H4 (cell line): ENCODE measurements around the gene FHL5. TPM values are rescaled to one million over a fixed set of nuclear protein-coding genes. Genes with fewer than 3 reads are reported as not detected.
"Not testable (repeated sequence)": the region's sequence is repeated elsewhere in the genome, so short reads cannot be mapped to it uniquely, and the experiment has no call there.

Experiments used
- DNase-seq: peaks from one replicate; pipeline ENCODE4 v3.0.0-alpha.2; 2015; ENCODE audit warnings: low spot score
- total RNA-seq: library from RNA; depleted of rRNA; stranded (reverse); fragments of >200 nt; shearing (Covaris generic); gene quantifications from 2 replicates; pipeline ENCODE4 v1.2.3, GENCODE V29; 2014; rRNA removed

Gene FHL5
- total RNA-seq: not detected in 2 replicates

DNA sequence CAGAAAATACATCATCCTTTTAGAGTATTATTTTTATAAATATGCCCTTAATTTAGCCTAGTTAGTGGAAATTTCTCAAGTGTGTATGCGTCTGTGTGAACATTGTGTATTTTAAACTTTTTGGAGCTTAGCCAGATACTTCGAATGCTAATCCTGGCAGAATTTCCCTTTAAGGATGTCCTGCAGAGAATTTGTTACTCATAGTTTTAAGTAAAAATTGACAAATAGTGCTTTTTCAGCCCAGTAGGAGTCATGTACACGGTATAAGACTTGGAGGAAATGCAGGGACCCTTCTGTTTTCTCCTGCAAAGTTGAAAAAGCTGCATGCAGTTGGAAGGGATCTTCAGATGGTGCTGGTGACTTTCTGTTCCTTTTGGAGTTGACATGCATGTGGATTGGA is at the start of gene FHL5:
Gene FHL5 (plus strand): TSS at position 243 of the 400 bp plus-strand sequence. CDS start 40,486 bp downstream, outside the sequence.
- no peak for DNase-seq

DNA sequence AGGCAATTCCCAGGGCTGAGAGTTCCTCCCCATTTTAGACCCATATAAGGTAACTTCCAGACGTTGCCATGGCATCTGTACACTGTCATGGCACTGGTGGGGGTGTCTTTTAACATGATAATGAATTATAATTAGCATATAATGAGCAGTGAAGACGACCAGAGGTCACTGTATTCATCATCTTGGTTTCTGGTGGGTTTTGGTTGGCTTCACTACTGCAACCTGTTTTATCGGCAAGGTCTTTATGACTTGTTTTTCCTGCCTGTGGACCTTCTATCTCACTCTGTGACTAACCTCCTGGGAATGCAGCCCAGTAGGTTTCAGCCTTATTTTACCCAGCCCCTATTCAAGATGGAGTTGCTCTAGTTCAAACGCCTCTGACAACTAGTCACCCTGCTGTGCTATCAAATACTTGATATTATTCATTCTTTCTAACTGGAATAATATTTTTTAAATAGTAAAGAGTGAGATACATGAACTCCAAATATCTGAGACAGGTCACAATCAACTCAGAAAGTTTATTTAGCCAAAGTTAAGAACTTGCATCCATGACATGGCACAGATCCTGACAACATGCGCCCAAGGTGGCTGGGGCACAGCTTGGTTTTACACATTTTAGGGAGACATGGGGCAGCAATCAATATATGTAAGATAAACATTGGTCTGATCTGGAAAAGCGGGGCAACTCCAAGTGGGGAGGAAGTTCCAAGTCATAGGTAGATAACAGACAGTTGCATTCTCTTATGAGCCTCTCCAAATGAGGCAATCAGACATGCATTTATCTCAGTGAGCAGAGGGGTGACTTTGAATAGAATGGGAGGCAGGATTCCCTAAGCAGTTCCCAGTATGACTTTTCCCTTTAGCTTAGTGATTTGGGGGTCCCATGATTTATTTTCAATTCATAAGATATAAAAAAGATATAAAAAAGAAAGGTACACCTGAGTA is 42.5 kb upstream of the FHL5 start:
- no peak for DNase-seq

- peak; percentile 2 for DNase-seq
These were observed 41.7 kb upstream of the FHL5 start for GRCh38 chr6:96521306-96521643.

DNA sequence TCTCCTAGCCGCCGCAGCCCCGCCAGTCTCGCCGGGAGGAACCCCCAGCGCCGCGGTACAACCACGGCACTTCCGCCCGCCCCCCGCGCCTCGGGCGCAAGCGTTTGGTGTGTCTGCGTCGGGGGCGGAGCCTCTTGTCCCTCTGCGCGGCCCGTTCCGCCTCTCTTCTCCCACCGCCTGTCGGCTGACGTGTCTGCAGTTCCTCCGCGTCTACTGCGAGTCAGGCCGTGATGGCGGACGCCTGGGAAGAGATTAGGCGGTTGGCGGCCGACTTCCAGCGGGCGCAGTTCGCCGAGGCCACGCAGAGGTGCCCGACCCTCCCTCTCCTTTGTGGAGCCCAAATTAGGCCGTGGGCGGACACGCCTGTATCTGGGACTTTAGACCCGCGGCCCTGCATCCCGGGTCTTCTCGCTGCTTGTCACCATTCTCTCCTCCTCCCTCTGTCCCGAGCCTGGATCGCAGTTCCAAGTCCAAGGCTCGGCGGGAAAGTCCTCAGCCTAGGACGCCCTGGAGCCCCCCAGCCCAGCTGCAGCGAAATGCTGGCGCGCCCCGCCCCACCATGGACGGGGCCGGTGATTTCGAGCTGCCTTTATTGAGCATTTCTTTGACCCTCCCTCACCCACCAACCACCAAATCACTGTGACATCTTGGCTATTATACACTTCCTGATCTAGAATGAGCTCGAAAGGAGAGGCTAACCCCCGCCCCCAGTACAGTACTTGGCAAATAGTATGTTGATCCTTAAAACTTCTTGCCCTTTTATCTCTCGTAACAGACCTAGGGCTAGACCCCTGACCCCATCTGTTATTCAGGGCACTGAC is 41.1 kb upstream of the FHL5 start, which contains the start of gene UFL1:
Gene UFL1 (plus strand): TSS at position 163 of the 821 bp plus-strand sequence. CDS start 68 bp downstream, at position 231.
- peak; percentile 86 for DNase-seq

DNA sequence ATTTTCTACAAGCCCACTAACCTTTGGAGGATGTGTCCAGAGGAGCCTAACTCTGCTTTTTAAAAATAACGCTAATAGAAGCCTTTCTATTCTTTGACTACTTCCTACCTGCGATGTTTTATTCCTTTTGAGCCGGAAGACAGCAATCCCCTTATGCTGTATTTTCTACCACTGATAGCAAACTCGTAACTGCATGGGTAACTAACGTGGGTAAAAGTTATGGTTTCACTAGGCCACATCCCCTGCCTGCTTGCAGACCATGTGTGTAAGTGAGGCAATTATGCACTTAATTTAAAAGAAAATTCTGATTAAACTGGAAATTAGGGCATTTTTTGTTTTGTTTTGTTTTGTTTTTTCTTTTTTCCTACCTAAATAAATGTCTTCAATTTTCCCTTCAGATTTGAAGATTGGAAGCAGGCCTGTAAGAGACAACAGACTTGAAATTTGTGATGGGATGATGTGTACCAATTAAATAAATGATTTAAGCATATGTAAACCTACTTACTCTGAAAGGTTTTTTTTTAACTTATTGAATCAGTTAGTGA is 40.4 kb upstream of the FHL5 start:
- DNase-seq: no peak

GRCh38 chr6:96528193-96528592 is 34.7 kb upstream of the FHL5 start:
- no peak for DNase-seq

DNA sequence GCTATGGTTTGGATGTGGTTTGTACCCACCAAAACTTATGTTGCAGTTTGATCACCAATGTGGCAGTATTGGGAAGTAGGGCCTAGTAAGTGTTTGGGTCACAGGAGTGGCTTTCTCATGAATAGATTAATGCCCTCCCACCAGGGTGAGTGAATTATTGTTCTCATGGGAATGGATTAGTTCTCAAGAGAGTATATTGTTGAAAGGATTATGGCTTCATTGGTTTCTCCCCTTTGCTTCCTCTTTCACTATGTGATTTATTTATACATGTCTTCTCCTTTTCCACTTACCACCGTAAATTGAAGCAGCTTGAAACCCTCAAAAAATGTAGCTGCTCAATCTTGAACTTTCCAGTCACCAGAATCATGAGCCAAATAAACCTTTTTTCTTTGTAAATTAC is 30.5 kb upstream of the FHL5 start:
- no peak for DNase-seq

GRCh38 chr6:96537726-96538125 is 25.2 kb upstream of the FHL5 start:
- no peak for DNase-seq

- DNase-seq: no peak
These were observed 20.2 kb upstream of the FHL5 start for GRCh38 chr6:96542702-96543101.

DNA sequence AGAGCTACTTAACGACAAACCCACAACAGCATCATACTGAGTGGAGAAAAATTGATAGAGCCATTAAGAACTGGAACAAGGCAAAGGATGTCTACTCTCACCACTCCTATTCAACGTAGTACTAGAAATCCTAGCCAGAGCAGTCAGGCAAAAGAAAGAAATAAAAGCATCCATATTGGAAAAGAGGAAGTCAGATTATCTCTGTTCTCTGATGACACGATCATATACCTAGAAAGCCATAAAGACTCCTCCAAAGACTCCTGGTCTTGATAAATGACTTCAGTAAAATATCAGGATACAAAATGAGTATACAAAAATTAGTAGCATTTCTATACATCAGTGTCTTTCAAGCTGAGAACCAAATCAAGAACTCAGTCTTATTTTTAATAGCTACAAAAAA is 17.0 kb upstream of the FHL5 start:
- no peak for DNase-seq

- no peak for DNase-seq
These were observed 15.3 kb upstream of the FHL5 start for GRCh38 chr6:96547654-96548053.

GRCh38 chr6:96554558-96554957 is 8.4 kb upstream of the FHL5 start:
- DNase-seq: no peak

DNA sequence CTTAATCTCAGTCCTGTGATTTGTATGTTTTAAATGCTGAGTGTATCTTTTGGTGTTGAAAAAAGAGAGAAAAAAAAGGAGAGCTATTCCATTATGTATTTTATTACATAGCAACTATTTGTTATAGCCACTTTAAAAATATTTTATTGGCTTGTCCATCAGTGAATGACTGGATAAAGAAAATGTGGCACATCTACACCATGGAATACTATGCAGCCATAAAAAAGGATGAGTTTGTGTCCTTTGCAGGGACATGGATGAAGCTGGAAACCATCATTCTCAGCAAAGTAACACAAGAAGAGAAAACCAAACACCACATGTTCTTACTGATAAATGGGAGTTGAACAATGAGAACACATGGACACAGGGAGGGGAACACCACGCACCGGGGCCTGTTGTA is 3.2 kb upstream of the FHL5 start:
- DNase-seq: not testable (repeated sequence)

- no peak for DNase-seq
These were observed 925 bp downstream of the FHL5 start for GRCh38 chr6:96563853-96564252.

GRCh38 chr6:96570053-96570452 is 7.1 kb downstream of the FHL5 start:
- no peak for DNase-seq

DNA sequence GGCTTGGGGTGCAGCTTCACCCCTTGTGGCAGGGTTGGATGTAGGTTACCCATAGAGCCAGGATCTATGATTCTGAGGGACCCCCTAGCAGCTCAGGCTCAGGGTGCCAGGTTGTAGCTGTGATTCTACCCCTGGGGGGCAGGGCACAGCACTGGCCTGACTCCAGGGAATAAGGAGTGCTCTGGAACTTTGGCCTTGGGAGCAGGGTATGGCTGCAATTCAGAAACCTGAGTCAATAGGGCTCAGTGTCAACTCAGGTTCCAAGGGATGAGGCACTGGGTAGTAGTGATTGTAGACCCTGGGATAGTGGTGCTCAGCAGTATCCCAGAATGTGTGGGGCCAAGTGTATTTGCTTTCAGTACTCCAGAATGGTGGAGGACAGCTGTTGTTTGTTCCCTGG is 8.6 kb downstream of the FHL5 start:
- DNase-seq: no peak

DNA sequence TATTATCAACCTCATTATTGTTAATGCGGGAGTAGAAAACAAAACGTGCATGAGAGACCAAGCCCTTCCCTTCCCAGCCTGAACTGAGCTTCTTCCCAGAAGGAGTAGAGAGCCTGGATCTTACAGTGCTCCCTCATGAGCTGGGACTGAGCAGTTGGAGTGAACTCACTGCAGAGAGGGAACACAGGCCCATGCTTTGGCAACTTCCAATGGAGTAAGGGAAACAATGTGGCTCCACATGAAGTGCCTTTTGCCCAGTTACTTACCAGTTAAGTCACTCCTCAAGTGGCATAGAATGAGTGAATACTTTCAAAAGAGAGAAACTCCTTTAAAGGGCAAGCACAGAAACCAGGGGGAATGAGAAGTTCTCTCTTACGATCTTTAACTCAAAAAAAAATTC is 12.4 kb downstream of the FHL5 start:
- no peak for DNase-seq

GRCh38 chr6:96576221-96576620 is 13.3 kb downstream of the FHL5 start:
- no peak for DNase-seq

DNA sequence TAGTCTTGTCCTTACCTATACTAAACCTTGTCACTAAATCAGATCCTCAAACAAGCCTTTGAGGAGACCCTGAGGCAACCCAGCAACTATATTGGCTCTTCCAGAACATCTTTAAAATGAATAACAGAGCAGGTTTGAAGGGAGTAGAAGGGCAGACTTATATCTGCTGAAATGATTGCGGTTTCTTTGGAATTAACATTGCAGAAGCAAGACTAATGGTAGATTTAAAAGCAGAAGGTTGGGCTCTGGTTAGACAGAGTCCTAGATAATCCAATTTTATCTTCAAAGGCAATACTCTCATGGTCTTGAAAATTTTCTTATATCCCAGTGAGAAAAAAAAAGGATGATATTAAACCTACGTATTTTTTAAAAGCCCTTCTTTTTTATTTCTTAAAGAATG is 19.1 kb downstream of the FHL5 start:
- DNase-seq: no peak

DNA sequence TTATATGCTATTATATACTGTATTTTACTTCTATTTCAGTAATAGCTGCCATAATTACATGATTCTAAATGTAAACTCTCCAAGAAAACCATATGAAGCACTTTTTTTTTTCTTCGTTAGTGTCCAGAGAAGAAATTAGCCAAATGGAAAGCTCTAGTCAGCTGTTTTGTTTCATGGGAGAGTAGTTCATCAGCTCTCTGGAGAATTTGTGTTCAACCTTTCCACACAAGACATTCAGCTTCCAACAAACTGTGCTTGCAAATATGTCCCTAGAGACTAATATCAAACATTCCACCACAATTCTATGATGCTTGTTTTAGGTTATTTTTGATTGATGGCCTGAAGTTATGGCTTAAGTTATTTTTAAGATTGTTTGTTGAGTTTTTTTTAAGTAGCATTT is 19.5 kb downstream of the FHL5 start:
- no peak for DNase-seq

DNA sequence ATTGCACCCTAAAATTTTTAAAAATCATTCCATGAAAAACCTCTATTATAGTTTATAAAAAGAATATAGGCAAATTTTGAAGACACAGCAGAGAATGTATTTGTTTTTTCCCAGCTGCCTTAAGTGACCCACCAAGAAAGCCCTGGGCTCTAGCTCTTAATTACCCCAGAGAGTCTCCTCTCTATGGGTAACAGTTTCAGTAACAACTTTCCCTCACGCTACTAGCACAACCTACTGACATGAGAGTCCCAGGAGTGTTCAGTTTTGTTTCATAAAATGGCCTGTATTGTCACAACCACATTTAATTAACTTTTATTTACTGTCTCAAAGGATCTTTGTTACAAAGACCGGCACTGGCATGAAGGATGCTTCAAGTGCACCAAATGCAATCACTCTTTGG is 41.5 kb downstream of the FHL5 start:
- no peak for DNase-seq

GRCh38 chr6:96608074-96608473 is 45.1 kb downstream of the FHL5 start:
- DNase-seq: no peak
